Omental fat pad (tissue), 4 donors: ENCODE results near the gene TMEM51. TPM values are rescaled to one million over a fixed set of nuclear protein-coding genes. Genes with fewer than 3 reads are reported as not detected.

Source experiments
- ATAC-seq: fragments of 150-250 bp; one replicate; pipeline ENCODE4 v1.9.1; 2016; ENCODE audit warnings: mild to moderate bottlenecking, moderate library complexity; ENCODE audit not compliant: low FRiP score
- DNase-seq: peaks from one replicate; pipeline ENCODE4 v3.0.0-alpha.2; 2019; ENCODE audit warnings: low spot score
- CTCF ChIP-seq, 3 donors: fragments of 450-650 bp; IDR thresholded peaks; one replicate each; pipeline ENCODE4 v1.5.1; 2016 to 2017; ENCODE audit warnings: antibody characterized with exemption in 3 of 3, mild to moderate bottlenecking in 3 of 3, moderate library complexity in 2 of 3
- total RNA-seq, 4 donors: library from RNA; depleted of rRNA; stranded (reverse); fragments of >200 nt; gene quantifications; one replicate each; pipeline ENCODE4 v1.1.0, GENCODE V29; 2016

TMEM51 gene
- total RNA-seq, 4 donors from 2014 or later: 3.3 to 8.6 (median 4.4) TPM

- ATAC-seq (no peak), DNase-seq (no peak)
- TF ChIP-seq CTCF (IDR thresholded peaks at IDR 0.05): no peak
Observed at GRCh38 chr1:15110128-15110866, 43.2 kb upstream of the TMEM51 start.

GRCh38 chr1:15110867-15111230, 42.7 kb upstream of the TMEM51 start:
- no peak for TF ChIP-seq CTCF (IDR thresholded peaks at IDR 0.05)
- no peak for ATAC-seq
- no peak for DNase-seq

GRCh38 chr1:15113146-15113545, 40.4 kb upstream of the TMEM51 start:
- TF ChIP-seq CTCF (IDR thresholded peaks at IDR 0.05): no peak
- ATAC-seq (no peak), DNase-seq (no peak)

- TF ChIP-seq CTCF (IDR thresholded peaks at IDR 0.05): no peak
- DNase-seq: no peak
- ATAC-seq: no peak
Observed at GRCh38 chr1:15114884-15115283, 38.7 kb upstream of the TMEM51 start.

GRCh38 chr1:15115542-15116330, 37.8 kb upstream of the TMEM51 start:
- ATAC-seq (no peak), DNase-seq (no peak)
- no peak for TF ChIP-seq CTCF (IDR thresholded peaks at IDR 0.05)

GRCh38 chr1:15116966-15117365, 36.6 kb upstream of the TMEM51 start:
- DNase-seq: no peak
- no peak for TF ChIP-seq CTCF (IDR thresholded peaks at IDR 0.05)
- ATAC-seq: no peak
